ENCODE results near the gene TNNC2. TPM values are rescaled to one million over a fixed set of nuclear protein-coding genes. Genes with fewer than 3 reads are reported as not detected.

TNNC2 gene
- total RNA-seq, 2 donors from 2014 or later: 2.9 to 3.8 TPM

- no peak for DNase-seq
- Histone ChIP-seq H3K27ac (peak overlapping the region; percentile 53), H3K4me3 (no peak overlapping the region), H3K9ac (ENCODE audit: low read depth in 2 of 2, low read length in 2 of 2) (no peak overlapping the region), H3K9me3 (no peaks in the 10 kb centered on the region), H3K36me3 (no peaks in the 10 kb centered on the region), H3K27me3 (no peaks in the 10 kb centered on the region), H3K4me1 (peaks cover 17% of the 10 kb centered on the region)
- no peak for TF ChIP-seq CTCF (IDR thresholded peaks at IDR 0.05)
- intact Hi-C loops (cut with DNase I): no loop called here
These were observed 33.6 kb upstream of the TNNC2 start for GRCh38 chr20:45860560-45861220.

- intact Hi-C loops (cut with DNase I): no loop called here
- Histone ChIP-seq H3K9me3 (no peaks in the 10 kb centered on the region), H3K36me3 (no peaks in the 10 kb centered on the region), H3K27ac (no peak overlapping the region), H3K4me1 (peaks cover 17% of the 10 kb centered on the region), H3K9ac (ENCODE audit: low read depth in 2 of 2, low read length in 2 of 2) (no peak overlapping the region), H3K4me3 (no peak overlapping the region), H3K27me3 (no peaks in the 10 kb centered on the region)
- no peak for DNase-seq
- TF ChIP-seq CTCF (IDR thresholded peaks at IDR 0.05): no peak
These were observed 32.8 kb upstream of the TNNC2 start for GRCh38 chr20:45859916-45860315.

- no peak for DNase-seq
- Histone ChIP-seq H3K9ac (ENCODE audit: low read depth in 2 of 2, low read length in 2 of 2) (peak overlapping the region; percentile 75 to 87), H3K4me3 (peak overlapping the region; percentile 91), H3K27me3 (no peaks in the 10 kb centered on the region), H3K36me3 (no peaks in the 10 kb centered on the region), H3K9me3 (no peaks in the 10 kb centered on the region), H3K27ac (peak overlapping the region; percentile 80), H3K4me1 (peaks cover 17% of the 10 kb centered on the region)
- TF ChIP-seq CTCF (IDR thresholded peaks at IDR 0.05): no peak
- intact Hi-C loops (cut with DNase I): no loop called here
These were observed 30.7 kb upstream of the TNNC2 start for GRCh38 chr20:45857882-45858216.

- H3K27me3 ChIP-seq: no peaks in the 10 kb centered on the region
- peaks cover 17% of the 10 kb centered on the region for H3K4me1 ChIP-seq
- intact Hi-C loops (cut with DNase I): no loop called here
These were observed 30.2 kb upstream of the TNNC2 start, which contains the start of the genes ACOT8 and ZSWIM3 for GRCh38 chr20:45857114-45857881. Gene ACOT8, minus strand, starts transcription at chr20:45857392. Its CDS starts 77 bp downstream, at chr20:45857315. Gene ZSWIM3, plus strand, starts transcription at chr20:45857614. Its CDS starts 212 bp downstream, at chr20:45857826.

GRCh38 chr20:45853484-45853883 lies 26.4 kb upstream of the TNNC2 start:
- DNase-seq: no peak
- TF ChIP-seq CTCF (IDR thresholded peaks at IDR 0.05): no peak
- peaks cover 11% of the 10 kb centered on the region for H3K4me1 ChIP-seq
- no peaks in the 10 kb centered on the region for H3K9me3 ChIP-seq
- no peak overlapping the region for H3K4me3 ChIP-seq
- no peaks in the 10 kb centered on the region for H3K36me3 ChIP-seq
- no peak overlapping the region for H3K27ac ChIP-seq
- intact Hi-C loops (cut with DNase I): no loop called here
- H3K9ac ChIP-seq (ENCODE audit: low read depth in 2 of 2, low read length in 2 of 2): no peak overlapping the region
- no peaks in the 10 kb centered on the region for H3K27me3 ChIP-seq

More at GRCh38 chr20:45857114-45857881, 30.2 kb upstream of the TNNC2 start, which contains the start of the genes ACOT8 and ZSWIM3:
- TF ChIP-seq CTCF (IDR thresholded peaks at IDR 0.05): no peak
- DNase-seq: peak; percentile 99
- Histone ChIP-seq H3K4me3 (peak within 1 kb of the TSS; percentile 91), H3K27ac (peak within 1 kb of the TSS; percentile 80), H3K9ac (ENCODE audit: low read depth in 2 of 2, low read length in 2 of 2) (peak within 1 kb of the TSS; percentile 87), H3K9me3 (no peaks in the 10 kb centered on the region), H3K36me3 (no peaks in the 10 kb centered on the region)

All from colonic mucosa (tissue), 4 donors.